Stimulated activated CD8-positive, alpha-beta memory T cell treated with anti-CD3 and anti-CD28 coated beads, Interleukin-2, amount 100 ng/mL, for 48 hours (primary cell): ENCODE measurements around the gene RXRG.

ENCODE experiments used
- DNase-seq, 2 donors: peaks; one replicate each; pipeline ENCODE4 v3.0.0-alpha.2; 2020; ENCODE audit warnings: low read depth in 2 of 2

RXRG gene

DNA sequence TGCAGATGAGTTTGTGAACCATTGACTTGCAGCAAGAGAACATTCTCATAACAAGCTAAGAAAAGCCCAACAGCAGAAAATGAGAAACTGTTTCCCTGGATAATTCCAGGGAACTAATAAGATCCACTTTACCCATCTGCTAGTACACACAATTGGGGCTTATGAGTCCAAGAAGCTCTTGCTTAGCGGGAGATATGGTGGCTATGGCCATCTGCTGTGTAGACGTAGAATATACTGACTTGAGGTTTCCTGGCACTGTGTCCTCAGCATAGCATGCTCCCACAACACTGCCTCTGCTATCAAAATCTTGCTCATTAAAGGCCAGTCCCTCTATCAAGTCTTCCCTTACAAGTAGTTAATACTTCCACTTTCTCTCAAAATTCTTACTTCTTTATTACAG, 6.8 kb upstream of the RXRG start:
- no peak for DNase-seq

GRCh38 chr1:165449131-165449530, 4.2 kb upstream of the RXRG start:
- no peak for DNase-seq

GRCh38 chr1:165445388-165445787, 462 bp upstream of the RXRG start:
- DNase-seq, result no peak

GRCh38 chr1:165443539-165444311, 1.2 kb downstream of the RXRG start:
- no peak for DNase-seq

- no peak for DNase-seq
These were observed 2.3 kb downstream of the RXRG start for GRCh38 chr1:165442653-165443052.

- no peak for DNase-seq
These were observed 2.9 kb downstream of the RXRG start for GRCh38 chr1:165442053-165442452.

GRCh38 chr1:165441166-165441880, 3.6 kb downstream of the RXRG start:
- DNase-seq, result no peak

- DNase-seq, result no peak
These were observed 5.6 kb downstream of the RXRG start for GRCh38 chr1:165439330-165439729.

GRCh38 chr1:165436994-165437393, 7.9 kb downstream of the RXRG start:
- no peak for DNase-seq

GRCh38 chr1:165435801-165436200, 9.1 kb downstream of the RXRG start:
- no peak for DNase-seq

DNA sequence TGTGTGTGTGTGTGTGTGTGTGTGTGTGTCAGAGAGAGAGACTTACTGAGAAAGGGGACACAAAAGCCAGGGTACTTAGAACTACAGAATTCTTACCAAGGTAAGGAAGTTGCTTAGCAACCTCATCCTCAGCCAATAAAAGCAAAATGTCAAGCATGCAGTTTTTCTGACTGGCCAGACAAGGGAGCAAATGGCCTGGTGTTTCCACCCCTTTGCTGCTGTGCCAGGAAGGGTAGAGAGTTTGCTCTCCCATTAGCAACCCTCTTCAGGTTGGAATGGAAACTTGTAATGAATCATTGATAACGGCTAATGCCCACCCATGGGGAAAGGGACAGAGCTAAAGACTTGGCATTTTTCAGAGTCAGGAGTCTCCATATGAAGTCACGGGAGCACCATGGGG, 10.6 kb downstream of the RXRG start:
- DNase-seq, result no peak

GRCh38 chr1:165431079-165431478, 13.8 kb downstream of the RXRG start:
- no peak for DNase-seq

DNA sequence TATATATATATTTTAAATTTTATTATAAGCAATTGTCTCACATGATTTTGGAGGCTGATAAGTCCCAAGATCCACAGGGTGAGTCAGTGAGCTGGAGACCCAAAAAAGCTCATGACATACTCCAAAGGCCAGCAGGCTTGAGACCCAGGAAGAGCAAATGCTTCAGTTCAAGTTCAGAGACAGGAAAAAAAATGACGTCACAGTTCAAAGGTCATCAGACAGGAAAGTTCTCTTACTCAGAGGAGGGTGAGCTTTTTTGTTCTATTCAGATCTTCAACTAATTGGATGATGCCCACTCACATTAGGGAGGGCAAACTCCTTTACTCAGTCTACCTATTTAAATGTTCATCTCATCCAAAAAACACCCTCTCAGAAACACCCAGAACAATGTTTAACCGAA, 18.2 kb downstream of the RXRG start:
- no peak for DNase-seq

- DNase-seq, result no peak
These were observed 19.3 kb downstream of the RXRG start for GRCh38 chr1:165425621-165426020.

- DNase-seq, result no peak
These were observed 20.3 kb downstream of the RXRG start for GRCh38 chr1:165424454-165425216.

DNA sequence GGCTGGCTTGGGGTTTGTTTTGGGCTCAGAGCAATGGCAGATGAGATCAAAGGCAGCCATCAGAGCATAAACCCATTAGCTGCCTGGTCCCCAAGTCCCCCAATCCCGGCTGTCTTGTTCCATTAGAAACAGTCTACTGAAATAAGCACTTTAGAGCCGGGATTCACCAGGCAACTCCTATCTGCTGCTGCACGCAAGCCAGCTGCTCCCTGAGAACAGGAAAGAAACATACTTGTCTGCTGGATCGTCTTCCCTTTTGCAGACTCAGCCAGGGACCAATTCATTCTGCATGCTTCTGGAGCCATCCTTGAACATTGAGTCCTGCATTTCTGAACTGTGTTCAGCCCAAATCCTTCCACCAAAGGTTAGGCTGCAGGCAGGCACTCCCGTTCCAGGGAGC, 21.8 kb downstream of the RXRG start:
- DNase-seq, result no peak

- no peak for DNase-seq
These were observed 24.3 kb downstream of the RXRG start for GRCh38 chr1:165420655-165421054.

DNA sequence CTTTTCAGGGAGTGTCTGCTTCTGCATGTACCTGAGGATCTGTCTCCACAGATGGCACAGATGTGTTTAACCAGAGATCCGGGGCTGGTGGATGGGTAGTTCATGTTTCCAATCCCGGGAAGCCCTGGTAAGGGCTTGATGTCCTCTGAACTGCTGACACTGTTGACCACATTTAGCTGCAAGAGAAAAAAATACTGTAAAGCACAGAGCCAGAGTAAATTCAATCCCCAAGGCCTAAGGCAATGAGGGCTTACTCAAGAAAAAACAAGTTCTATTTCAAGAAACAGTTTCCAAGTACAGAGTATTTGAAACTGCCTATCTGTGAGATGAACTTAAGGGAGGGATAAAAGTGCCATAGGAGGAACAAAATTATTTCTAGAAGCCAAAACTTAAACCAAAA, 25.1 kb downstream of the RXRG start:
- DNase-seq, result no peak

DNA sequence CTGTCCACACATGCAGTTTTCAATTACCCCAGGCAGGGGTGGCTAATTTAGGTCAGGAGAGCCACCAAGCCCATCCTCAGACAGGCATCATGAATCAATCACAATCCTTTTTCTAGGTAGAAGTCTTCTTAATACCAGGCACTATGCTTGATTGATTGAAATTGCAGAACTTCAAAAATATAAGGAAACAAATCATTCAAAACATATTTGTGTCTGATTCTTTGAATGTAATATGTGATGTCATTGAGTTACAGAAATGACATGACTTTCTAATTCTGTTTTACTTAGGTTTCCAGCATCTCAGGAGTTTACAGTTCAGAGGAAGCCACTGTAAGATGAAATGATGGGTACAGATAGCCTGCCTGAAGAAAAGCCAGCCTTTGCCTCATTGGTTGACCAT, 26.7 kb downstream of the RXRG start:
- DNase-seq, result no peak

DNA sequence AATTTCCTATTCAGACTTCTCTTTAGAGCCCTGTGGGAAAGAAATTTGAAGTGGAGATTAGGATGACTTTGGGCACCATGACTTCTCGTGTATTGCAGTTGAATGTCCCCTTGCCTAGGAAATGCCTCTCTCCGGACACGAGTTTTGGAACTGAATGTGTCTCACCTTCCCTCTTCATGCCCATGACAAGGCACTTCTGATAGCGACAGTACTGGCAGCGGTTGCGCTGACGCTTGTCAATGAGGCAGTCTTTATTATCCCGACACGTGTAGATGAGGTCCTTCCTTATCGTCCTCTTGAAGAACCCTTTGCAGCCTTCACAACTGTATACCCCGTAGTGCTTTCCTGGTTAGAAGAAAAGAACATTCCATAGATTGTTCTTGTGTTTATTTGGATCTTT, 28.1 kb downstream of the RXRG start:
- no peak for DNase-seq

- no peak for DNase-seq
These were observed 29.9 kb downstream of the RXRG start for GRCh38 chr1:165415068-165415467.

GRCh38 chr1:165414620-165415019, 30.3 kb downstream of the RXRG start:
- no peak for DNase-seq

- DNase-seq, result no peak
These were observed 33.5 kb downstream of the RXRG start for GRCh38 chr1:165411396-165411795.
